PC-3 (cell line): ENCODE data around the gene CCNL2. TPM values are rescaled to one million over a fixed set of nuclear protein-coding genes. Genes with fewer than 3 reads are reported as not detected.
A peak's percentile ranks its signal among the peaks of the same experiment; 100 is the strongest.

Experiments used
- ATAC-seq: fragments of 200-7000 bp; cut with Tn5 transposase; 2 replicates; pipeline ENCODE4 v1.9.1; 2020; ENCODE audit warnings: mild to moderate bottlenecking, moderate library complexity
- BruUV-seq: library from RNA; stranded (reverse); fragments of 400-500 nt; replicated peaks from 2 replicates; lab custom pipeline; 2021; lab: Mats Ljungman, UMichigan
- CTCF ChIA-PET: fragments of 300-600 bp; sonication (Branson Sonifier 250); formaldehyde crosslinking; loops from one replicate; lab custom pipeline; 2022; ENCODE audit warnings: antibody characterized with exemption; lab: Charles Lee
- POLR2A ChIA-PET: fragments of 300-600 bp; sonication (Branson Sonifier 250); formaldehyde crosslinking; loops from one replicate; lab custom pipeline; 2022; ENCODE audit warnings: antibody characterized with exemption; ENCODE audit not compliant: unreplicated experiment; lab: Charles Lee
- DNase-seq: peaks from one replicate; pipeline ENCODE4 v3.0.0-alpha.2; 2015
- H2AFZ ChIP-seq: fragments of 300-600 bp; sonication (generic); 2 replicates; pipeline ENCODE4 v1.6.0; 2016; ENCODE audit warnings: antibody characterized with exemption, low read length
- H3F3A ChIP-seq: fragments of 300-600 bp; sonication (generic); one replicate; pipeline ENCODE4 v1.6.0; 2017; ENCODE audit warnings: antibody characterized with exemption, low read length, control low read depth, mild to moderate bottlenecking; ENCODE audit not compliant: unreplicated experiment
- H3K27ac ChIP-seq: fragments of 300-600 bp; sonication (generic); 2 replicates; pipeline ENCODE4 v1.5.1; 2016; ENCODE audit warnings: mild to moderate bottlenecking, low read length
- H3K27me3 ChIP-seq: fragments of 300-600 bp; sonication (generic); 2 replicates; pipeline ENCODE4 v1.6.1; 2016; ENCODE audit warnings: low read length, mixed read lengths
- H3K36me3 ChIP-seq: fragments of 300-600 bp; sonication (generic); 2 replicates; pipeline ENCODE4 v1.6.1; 2016; ENCODE audit warnings: low read depth, mixed run types, low read length, mixed read lengths
- H3K4me1 ChIP-seq: fragments of 300-600 bp; sonication (generic); 2 replicates; pipeline ENCODE4 v1.5.1; 2016; ENCODE audit warnings: low read length; ENCODE audit not compliant: insufficient read depth
- H3K4me2 ChIP-seq: fragments of 300-600 bp; sonication (generic); 2 replicates; pipeline ENCODE4 v1.6.0; 2016; ENCODE audit warnings: low read length
- H3K4me3 ChIP-seq: fragments of 300-600 bp; sonication (generic); 2 replicates; pipeline ENCODE4 v1.5.1; 2016; ENCODE audit warnings: mild to moderate bottlenecking, low read length, mixed read lengths
- H3K79me2 ChIP-seq: fragments of 300-600 bp; sonication (generic); 2 replicates; pipeline ENCODE4 v1.6.1; 2017; ENCODE audit warnings: low read length, mixed read lengths
- H3K9ac ChIP-seq: fragments of 300-600 bp; sonication (generic); 2 replicates; pipeline ENCODE4 v1.6.0; 2016; ENCODE audit warnings: mild to moderate bottlenecking, low read length
- H3K9me2 ChIP-seq: fragments of 300-600 bp; sonication (generic); replicated peaks from 2 replicates; pipeline ENCODE4 v1.6.1; 2016; ENCODE audit warnings: mixed run types, low read length, mixed read lengths
- H3K9me3 ChIP-seq: fragments of 300-600 bp; sonication (generic); 2 replicates; pipeline ENCODE4 v1.6.1; 2016; ENCODE audit warnings: low read length, mixed read lengths
- H4K20me1 ChIP-seq: fragments of 300-600 bp; sonication (generic); 2 replicates; pipeline ENCODE4 v1.6.1; 2016; ENCODE audit warnings: low read length, mixed read lengths
- CTCF ChIP-seq: fragments of 300-600 bp; sonication (generic); conservative IDR thresholded peaks from 2 replicates; pipeline ENCODE4 v1.5.1; 2017; ENCODE audit warnings: antibody characterized with exemption, low read depth, mild to moderate bottlenecking, low read length
- EZH2 ChIP-seq: fragments of 300-600 bp; sonication (generic); IDR thresholded peaks from one replicate; pipeline ENCODE4 v1.6.1; 2017; ENCODE audit warnings: antibody characterized with exemption, mild to moderate bottlenecking, low read length; ENCODE audit not compliant: unreplicated experiment
- EZH2phosphoT487 ChIP-seq: fragments of 300-600 bp; sonication (generic); IDR thresholded peaks from 2 replicates; pipeline ENCODE4 v1.6.1; 2018; ENCODE audit warnings: mild to moderate bottlenecking, antibody characterized with exemption, low read length, borderline replicate concordance
- intact Hi-C: fragments of 100-400 bp; cut with micrococcal nuclease; formaldehyde crosslinking; loops from 2 replicates; pipeline ENCODE4 v1.9.0; 2023
- total RNA-seq: library from RNA; depleted of rRNA; stranded (reverse); fragments of >200 nt; gene quantifications from 2 replicates; pipeline ENCODE4 v1.2.3, GENCODE V29; 2014

The CCNL2 gene
- total RNA-seq, 1 experiment from 2014 or later: 385 TPM

- Histone ChIP-seq H3K4me3 (peak within 1 kb of the TSS; percentile 91), H3K27ac (peak within 1 kb of the TSS; percentile 97), H2AFZ (peak within 1 kb of the TSS; percentile 62; the same call in 1 of the 2 replicates), H3K4me1 (peaks cover 54% of the 10 kb centered on the region), H3K9me3 (no peaks in the 10 kb centered on the region), H3K27me3 (no peaks in the 10 kb centered on the region), H3K4me2 (peak within 1 kb of the TSS; percentile 98), H3K9me2 (no peaks in the 10 kb centered on the region), H3K36me3 (no peaks in the 10 kb centered on the region), H3F3A (peaks cover 3% of the 10 kb centered on the region), H3K9ac (peak within 1 kb of the TSS; percentile 93), H4K20me1 (no peaks in the 10 kb centered on the region), H3K79me2 (peaks cover 59% of the 10 kb centered on the region)
- no TSS peak for BruUV-seq
- intact Hi-C loops: loop anchor here (2.0 kb wide), 1 partner anchor 41 kb away; the partner anchor contains the start of gene PUSL1
- ChIA-PET POLR2A (no interaction called here), CTCF (no interaction called here)
- TF ChIP-seq EZH2 (no peak), CTCF (peak; percentile 60), EZH2phosphoT487 (no peak)
- DNase-seq: peak; percentile 75
- peak; percentile 5 for ATAC-seq
Observed at GRCh38 chr1:1349256-1350012, 49.7 kb downstream of the CCNL2 start, which contains the start of gene DVL1. Gene DVL1, minus strand, starts transcription at chr1:1349418. Its CDS starts 353 bp downstream, at chr1:1349065.

- Histone ChIP-seq H3F3A (peaks cover 3% of the 10 kb centered on the region), H2AFZ (no peak overlapping the region), H3K9me3 (no peaks in the 10 kb centered on the region), H3K79me2 (peaks cover 67% of the 10 kb centered on the region), H3K36me3 (no peaks in the 10 kb centered on the region), H3K4me3 (peak overlapping the region; percentile 91), H3K27me3 (no peaks in the 10 kb centered on the region), H3K9me2 (no peaks in the 10 kb centered on the region), H3K4me1 (peaks cover 54% of the 10 kb centered on the region), H3K27ac (peak overlapping the region; percentile 97), H3K4me2 (peak overlapping the region; percentile 98), H4K20me1 (no peaks in the 10 kb centered on the region), H3K9ac (peak overlapping the region; percentile 93)
- TF ChIP-seq CTCF (no peak), EZH2phosphoT487 (no peak), EZH2 (no peak)
- ChIA-PET CTCF (interaction anchor here (0.5 to 1.2 kb wide), 3 partner anchors 53 to 1062 kb away, joined by 3 to 4 read pairs (median 3); no protein-coding TSS in a partner anchor), POLR2A (interaction anchor here (1.4 kb wide), 1 partner anchor 26 kb away, joined by 4 read pairs; the partner anchor contains the start of gene AURKAIP1)
- no TSS peak for BruUV-seq
- DNase-seq (no peak), ATAC-seq (no peak)
- intact Hi-C loops: loop anchor here (2.0 kb wide), 1 partner anchor 40 kb away; the partner anchor contains the start of gene PUSL1
Observed at GRCh38 chr1:1348420-1349255, 50.5 kb downstream of the CCNL2 start.
